K562 (cell line): Measurements from ENCODE around the gene BRF1. TPM values are rescaled to one million over a fixed set of nuclear protein-coding genes. Genes with fewer than 3 reads are reported as not detected.

Experiments used
- CBX2 ChIP-seq: fragments of 200-600 bp; sonication (generic); IDR thresholded peaks from one replicate; pipeline ENCODE4 v1.6.1; 2012; ENCODE audit warnings: mild to moderate bottlenecking, low read length, inconsistent platforms; ENCODE audit not compliant: insufficient read depth, poor library complexity, severe bottlenecking
- CHCHD3 ChIP-seq: fragments of 250-450 bp; sonication (Bioruptor Pico); IDR thresholded peaks from 2 replicates; pipeline ENCODE4 v2.1.2; 2022; ENCODE audit warnings: mild to moderate bottlenecking
- KDM5B ChIP-seq: fragments of 200-600 bp; sonication (generic); IDR thresholded peaks from 2 replicates; pipeline ENCODE4 v1.6.1; 2012; ENCODE audit warnings: low read depth, mild to moderate bottlenecking, moderate library complexity, low read length, control low read depth, inconsistent platforms; ENCODE audit not compliant: insufficient replicate concordance
- MAZ ChIP-seq, 2 experiments: fragments of 450-650 bp in 1 of 2; sonication (generic) in 1 of 2; formaldehyde crosslinking; IDR thresholded peaks in 1 of 2; conservative IDR thresholded peaks in 1 of 2; 2 replicates each; pipeline versions ENCODE4 v1.4.0 to v1.5.0; 2020; ENCODE audit warnings: mild to moderate bottlenecking in 1 of 2, missing genetic modification reagents in 1 of 2
- MIER1 ChIP-seq: fragments of 450-650 bp; IDR thresholded peaks from 2 replicates; pipeline ENCODE4 v1.6.1; 2016; ENCODE audit warnings: antibody characterized with exemption, mild to moderate bottlenecking, low read depth
- NR2C2 ChIP-seq, 2 experiments: fragments of 200-800 bp in 1 of 2; sonication (Bioruptor generic) in 1 of 2; sonication (generic) in 1 of 2; formaldehyde crosslinking in 1 of 2; IDR thresholded peaks; 2 replicates each; pipeline versions ENCODE4 v1.6.1 to v1.8.0; 2016 to 2022; ENCODE audit warnings: mild to moderate bottlenecking in 1 of 2, missing compliant biosample characterization in 1 of 2, missing genetic modification characterization in 1 of 2, missing genetic modification reagents in 1 of 2
- PHF8 ChIP-seq: fragments of 200-600 bp; sonication (generic); IDR thresholded peaks from 2 replicates; pipeline ENCODE4 v1.6.1; 2012; ENCODE audit warnings: mixed run types, mild to moderate bottlenecking, inconsistent platforms, low read length, moderate library complexity, borderline replicate concordance
- POLR2AphosphoS5 ChIP-seq: IDR thresholded peaks from 2 replicates; pipeline ENCODE4 v1.6.1; 2011; ENCODE audit warnings: mild to moderate bottlenecking, low read depth, low read length, moderate library complexity; ENCODE audit not compliant: control insufficient read depth, insufficient read depth
- PURB ChIP-seq: sonication (generic); formaldehyde crosslinking; IDR thresholded peaks from 2 replicates; pipeline ENCODE4 v1.9.0; 2021; ENCODE audit warnings: low read depth, mild to moderate bottlenecking, missing genetic modification reagents
- RB1 ChIP-seq: fragments of 450-650 bp; IDR thresholded peaks from 2 replicates; pipeline ENCODE4 v1.6.1; 2017; ENCODE audit warnings: low read depth, mild to moderate bottlenecking
- RBM15 ChIP-seq: fragments of 200-400 bp; formaldehyde crosslinking; IDR thresholded peaks from 2 replicates; pipeline ENCODE4 v1.6.1; 2018; ENCODE audit warnings: mild to moderate bottlenecking, low read length, moderate library complexity; ENCODE audit not compliant: insufficient read depth
- ZBTB1 ChIP-seq: sonication (generic); formaldehyde crosslinking; IDR thresholded peaks from 2 replicates; pipeline ENCODE4 v1.8.1; 2023; ENCODE audit warnings: missing genetic modification reagents, low read depth, mild to moderate bottlenecking, borderline replicate concordance
- ZNF197 ChIP-seq: fragments of 200-800 bp; sonication (Bioruptor generic); IDR thresholded peaks from 2 replicates; pipeline ENCODE4 v1.6.1; 2016; ENCODE audit warnings: low read depth, missing genetic modification characterization, missing compliant biosample characterization
- polyA plus RNA-seq, 8 experiments: library from polyadenylated mRNA; depleted of rRNA in 4 of 8; stranded (reverse) in 5 of 8; unstranded in 3 of 8; fragments of >200 nt; fragmentation: Nextera tagmentation in 2 of 8; fragmentation: Illumina TruSeq in 1 of 8; extraction: Ambion mirVana in 2 of 8; extraction: Trizol in 1 of 8; gene quantifications; 2 replicates each; pipeline versions ENCODE4 v1.2.1 to v1.2.3, GENCODE V29; 2011 to 2014; ENCODE audit warnings: inconsistent platforms in 1 of 8, missing spikeins in 1 of 8
- total RNA-seq, 7 experiments: library from RNA; depleted of rRNA in 6 of 7; stranded (reverse); fragments of >200 nt in 6 of 7; fragmentation: Illumina TruSeq in 2 of 7; extraction: Trizol in 2 of 7; gene quantifications; 2 replicates each; pipeline versions ENCODE4 v1.2.1 to v1.2.3, GENCODE V29; 2011 to 2021; ENCODE audit warnings: low replicate concordance in 1 of 7
- TF ChIP-seq, protein P1 (sequence below): IDR thresholded peaks from 3 replicates; pipeline ENCODE4 v1.6.1; 2011; ENCODE audit warnings: borderline replicate concordance, mild to moderate bottlenecking; ENCODE audit not compliant: insufficient read length, insufficient read depth
- TF ChIP-seq, protein P2 (sequence below): sonication (generic); formaldehyde crosslinking; IDR thresholded peaks from 2 replicates; pipeline ENCODE4 v1.8.1; 2023; ENCODE audit warnings: mild to moderate bottlenecking, missing genetic modification reagents
- TF ChIP-seq, protein P3 (sequence below), 2 experiments: IDR thresholded peaks; 2 replicates each; pipeline ENCODE4 v1.6.1; 2011; ENCODE audit warnings: borderline replicate concordance in 1 of 2, control low read depth in 1 of 2, low read depth in 1 of 2, low read length in 1 of 2, mild to moderate bottlenecking in 1 of 2, mixed read lengths in 1 of 2, moderate library complexity in 1 of 2; ENCODE audit not compliant: insufficient read depth in 1 of 2, insufficient read length in 1 of 2, poor library complexity in 1 of 2, severe bottlenecking in 1 of 2; ENCODE audit errors: extremely low read depth in 1 of 2
- TF ChIP-seq, protein P4 (sequence below): fragments of 450-650 bp; IDR thresholded peaks from 2 replicates; pipeline ENCODE4 v1.6.1; 2017; ENCODE audit warnings: antibody characterized with exemption, mild to moderate bottlenecking

Gene BRF1
- total and polyA plus RNA-seq, 9 of the 15 experiments (the other 6 are each of a cell fraction or from before 2014, with no cell fraction given), result 0.14 to 24.6 (median 8.2) TPM

DNA sequence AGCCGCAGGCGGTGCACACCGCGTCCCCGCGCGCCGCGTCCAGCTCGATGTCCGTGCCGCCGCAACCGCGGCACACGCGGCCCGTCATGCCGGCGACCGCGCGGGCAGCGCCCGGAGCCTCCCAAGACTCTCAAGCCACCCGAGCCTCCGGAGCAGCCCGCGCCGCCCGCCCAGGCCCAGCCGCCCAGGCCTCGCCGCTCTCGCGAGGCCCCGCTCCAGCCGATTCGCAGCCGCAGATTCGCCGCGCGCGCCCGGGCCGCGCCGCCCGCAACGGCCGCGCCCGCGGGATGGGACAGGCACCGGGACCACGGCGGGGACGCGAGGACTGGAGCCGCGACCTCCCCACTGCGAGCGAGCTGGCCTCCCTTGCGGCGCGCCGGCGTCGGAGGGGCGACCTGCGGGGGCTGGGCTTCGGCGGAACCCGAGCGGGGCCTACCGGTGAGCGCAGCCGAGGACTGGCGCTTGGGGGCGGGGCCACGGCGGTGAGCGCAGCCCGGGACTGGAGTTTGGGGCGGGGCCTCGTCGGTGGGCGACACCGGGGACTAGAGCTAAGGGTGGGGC, at the start of gene BRF1 (continued):
- TF ChIP-seq, protein P1, sequence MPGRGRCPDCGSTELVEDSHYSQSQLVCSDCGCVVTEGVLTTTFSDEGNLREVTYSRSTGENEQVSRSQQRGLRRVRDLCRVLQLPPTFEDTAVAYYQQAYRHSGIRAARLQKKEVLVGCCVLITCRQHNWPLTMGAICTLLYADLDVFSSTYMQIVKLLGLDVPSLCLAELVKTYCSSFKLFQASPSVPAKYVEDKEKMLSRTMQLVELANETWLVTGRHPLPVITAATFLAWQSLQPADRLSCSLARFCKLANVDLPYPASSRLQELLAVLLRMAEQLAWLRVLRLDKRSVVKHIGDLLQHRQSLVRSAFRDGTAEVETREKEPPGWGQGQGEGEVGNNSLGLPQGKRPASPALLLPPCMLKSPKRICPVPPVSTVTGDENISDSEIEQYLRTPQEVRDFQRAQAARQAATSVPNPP, result no peak
- TF ChIP-seq POLR2AphosphoS5 (0 out of 2 replicates have a peak, but pooled peaks have one; percentile 8), CBX2 (no peak), MIER1 (no peak), NR2C2 (CRISPR knock-in tag; IDR thresholded peaks at IDR 0.05) (no peak), NR2C2 (tag; IDR thresholded peaks at IDR 0.05) (no peak), ZBTB1 (CRISPR knock-in tag) (peak; percentile 20; the same call in 1 of the 2 replicates), MAZ (CRISPR knock-in tag; conservative IDR thresholded peaks at IDR 0.05 in 1 of 2, IDR thresholded peaks at IDR 0.05 in 1 of 2) (peak in 1 of 2 experiments; percentile 47; a peak in 1 of 4 replicates), RB1 (peak; percentile 56; the same call in 1 of the 2 replicates), PHF8 (peak; percentile 89; the same call in 1 of the 2 replicates), CHCHD3 (CRISPR knock-in tag) (no peak), KDM5B (peak; percentile 79), PURB (no peak), RBM15 (no peak), ZNF197 (CRISPR knock-in tag) (no peak)
- TF ChIP-seq, protein P2, sequence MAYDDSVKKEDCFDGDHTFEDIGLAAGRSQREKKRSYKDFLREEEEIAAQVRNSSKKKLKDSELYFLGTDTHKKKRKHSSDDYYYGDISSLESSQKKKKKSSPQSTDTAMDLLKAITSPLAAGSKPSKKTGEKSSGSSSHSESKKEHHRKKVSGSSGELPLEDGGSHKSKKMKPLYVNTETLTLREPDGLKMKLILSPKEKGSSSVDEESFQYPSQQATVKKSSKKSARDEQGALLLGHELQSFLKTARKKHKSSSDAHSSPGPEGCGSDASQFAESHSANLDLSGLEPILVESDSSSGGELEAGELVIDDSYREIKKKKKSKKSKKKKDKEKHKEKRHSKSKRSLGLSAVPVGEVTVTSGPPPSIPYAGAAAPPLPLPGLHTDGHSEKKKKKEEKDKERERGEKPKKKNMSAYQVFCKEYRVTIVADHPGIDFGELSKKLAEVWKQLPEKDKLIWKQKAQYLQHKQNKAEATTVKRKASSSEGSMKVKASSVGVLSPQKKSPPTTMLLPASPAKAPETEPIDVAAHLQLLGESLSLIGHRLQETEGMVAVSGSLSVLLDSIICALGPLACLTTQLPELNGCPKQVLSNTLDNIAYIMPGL (CRISPR knock-in tag), result peak; percentile 83
- TF ChIP-seq, protein P3, sequence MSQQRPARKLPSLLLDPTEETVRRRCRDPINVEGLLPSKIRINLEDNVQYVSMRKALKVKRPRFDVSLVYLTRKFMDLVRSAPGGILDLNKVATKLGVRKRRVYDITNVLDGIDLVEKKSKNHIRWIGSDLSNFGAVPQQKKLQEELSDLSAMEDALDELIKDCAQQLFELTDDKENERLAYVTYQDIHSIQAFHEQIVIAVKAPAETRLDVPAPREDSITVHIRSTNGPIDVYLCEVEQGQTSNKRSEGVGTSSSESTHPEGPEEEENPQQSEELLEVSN (IDR thresholded peaks at IDR 0.05; ENCODE audit: borderline replicate concordance in 1 of 2, extremely low read depth in 1 of 2, insufficient read depth in 1 of 2, insufficient read length in 1 of 2, low read depth in 1 of 2, low read length in 1 of 2, poor library complexity in 1 of 2, severe bottlenecking in 1 of 2), result peak; percentile 40 to 53
- TF ChIP-seq, protein P4, sequence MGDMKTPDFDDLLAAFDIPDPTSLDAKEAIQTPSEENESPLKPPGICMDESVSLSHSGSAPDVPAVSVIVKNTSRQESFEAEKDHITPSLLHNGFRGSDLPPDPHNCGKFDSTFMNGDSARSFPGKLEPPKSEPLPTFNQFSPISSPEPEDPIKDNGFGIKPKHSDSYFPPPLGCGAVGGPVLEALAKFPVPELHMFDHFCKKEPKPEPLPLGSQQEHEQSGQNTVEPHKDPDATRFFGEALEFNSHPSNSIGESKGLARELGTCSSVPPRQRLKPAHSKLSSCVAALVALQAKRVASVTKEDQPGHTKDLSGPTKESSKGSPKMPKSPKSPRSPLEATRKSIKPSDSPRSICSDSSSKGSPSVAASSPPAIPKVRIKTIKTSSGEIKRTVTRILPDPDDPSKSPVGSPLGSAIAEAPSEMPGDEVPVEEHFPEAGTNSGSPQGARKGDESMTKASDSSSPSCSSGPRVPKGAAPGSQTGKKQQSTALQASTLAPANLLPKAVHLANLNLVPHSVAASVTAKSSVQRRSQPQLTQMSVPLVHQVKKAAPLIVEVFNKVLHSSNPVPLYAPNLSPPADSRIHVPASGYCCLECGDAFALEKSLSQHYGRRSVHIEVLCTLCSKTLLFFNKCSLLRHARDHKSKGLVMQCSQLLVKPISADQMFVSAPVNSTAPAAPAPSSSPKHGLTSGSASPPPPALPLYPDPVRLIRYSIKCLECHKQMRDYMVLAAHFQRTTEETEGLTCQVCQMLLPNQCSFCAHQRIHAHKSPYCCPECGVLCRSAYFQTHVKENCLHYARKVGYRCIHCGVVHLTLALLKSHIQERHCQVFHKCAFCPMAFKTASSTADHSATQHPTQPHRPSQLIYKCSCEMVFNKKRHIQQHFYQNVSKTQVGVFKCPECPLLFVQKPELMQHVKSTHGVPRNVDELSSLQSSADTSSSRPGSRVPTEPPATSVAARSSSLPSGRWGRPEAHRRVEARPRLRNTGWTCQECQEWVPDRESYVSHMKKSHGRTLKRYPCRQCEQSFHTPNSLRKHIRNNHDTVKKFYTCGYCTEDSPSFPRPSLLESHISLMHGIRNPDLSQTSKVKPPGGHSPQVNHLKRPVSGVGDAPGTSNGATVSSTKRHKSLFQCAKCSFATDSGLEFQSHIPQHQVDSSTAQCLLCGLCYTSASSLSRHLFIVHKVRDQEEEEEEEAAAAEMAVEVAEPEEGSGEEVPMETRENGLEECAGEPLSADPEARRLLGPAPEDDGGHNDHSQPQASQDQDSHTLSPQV, result peak; percentile 46; the same call in 1 of the 2 replicates
